SK-N-SH (cell line): ENCODE results near the gene MAPRE2. TPM values are rescaled to one million over a fixed set of nuclear protein-coding genes. Genes with fewer than 3 reads are reported as not detected.

Experiments
- CTCF ChIA-PET: fragments of 300-600, 350-600 bp; formaldehyde crosslinking; extraction: SDS; loops from one replicate; lab custom pipeline; 2021; lab: Yijun Ruan, JAX
- POLR2A ChIA-PET: fragments of 350-600 bp; sonication (Branson Sonifier 250); formaldehyde crosslinking; extraction: SDS; loops from one replicate; lab custom pipeline; 2020; ENCODE audit warnings: antibody characterized with exemption, inconsistent platforms; lab: Yijun Ruan, JAX
- DNase-seq: peaks from one replicate; pipeline ENCODE4 v3.0.0; 2012
- H2AFZ ChIP-seq: fragments of 200-600 bp; sonication (generic); 2 replicates; pipeline ENCODE4 v1.8.1; 2016; ENCODE audit warnings: antibody characterized with exemption, mild to moderate bottlenecking, low read depth
- H3F3A ChIP-seq: fragments of 200-600 bp; sonication (generic); replicated peaks from 2 replicates; pipeline ENCODE3; 2016; ENCODE audit warnings: antibody characterized with exemption, mild to moderate bottlenecking; ENCODE audit not compliant: insufficient read depth
- H3K27ac ChIP-seq, 2 experiments: fragments of 200-500 bp in 1 of 2; fragments of 200-600 bp in 1 of 2; sonication (Bioruptor generic) in 1 of 2; sonication (generic), shearing (Covaris generic) in 1 of 2; 2 replicates each; pipeline versions ENCODE4 v1.5.1 to v1.6.1; 2014 to 2016; ENCODE audit warnings: low read depth in 2 of 2, inconsistent platforms in 1 of 2, low read length in 1 of 2, mild to moderate bottlenecking in 1 of 2, mixed read lengths in 1 of 2
- H3K27me3 ChIP-seq: fragments of 200-600 bp; sonication (generic), shearing (Covaris generic); 2 replicates; pipeline ENCODE4 v1.6.1; 2016; ENCODE audit warnings: mixed run types; ENCODE audit not compliant: insufficient read depth
- H3K36me3 ChIP-seq, 2 experiments: fragments of 200-500 bp in 1 of 2; fragments of 200-600 bp in 1 of 2; sonication (Bioruptor generic) in 1 of 2; sonication (generic) in 1 of 2; replicated peaks in 1 of 2; 2 replicates each; pipeline versions ENCODE3 to v1.5.1; 2014 to 2016; ENCODE audit warnings: low read length in 1 of 2, mild to moderate bottlenecking in 1 of 2; ENCODE audit not compliant: insufficient read depth in 2 of 2, control insufficient read depth in 1 of 2
- H3K4me1 ChIP-seq, 2 experiments: fragments of 200-500 bp in 1 of 2; fragments of 200-600 bp in 1 of 2; sonication (Bioruptor generic) in 1 of 2; sonication (generic), shearing (Covaris generic) in 1 of 2; 2 replicates each; pipeline versions ENCODE4 v1.5.1 to v1.6.1; 2014 to 2016; ENCODE audit warnings: low read depth in 1 of 2, low read length in 1 of 2, mixed run types in 1 of 2; ENCODE audit not compliant: insufficient read depth in 2 of 2, control insufficient read depth in 1 of 2
- H3K4me2 ChIP-seq: fragments of 200-600 bp; sonication (generic), shearing (Covaris generic); 2 replicates; pipeline ENCODE4 v1.6.1; 2017; ENCODE audit warnings: mixed run types
- H3K4me3 ChIP-seq, 2 experiments: fragments of 200-500 bp in 1 of 2; fragments of 200-600 bp in 1 of 2; sonication (Bioruptor generic) in 1 of 2; sonication (generic), shearing (Covaris generic) in 1 of 2; 2 replicates each; pipeline versions ENCODE4 v1.5.1 to v1.8.1; 2014 to 2016; ENCODE audit warnings: low read depth in 2 of 2, inconsistent platforms in 1 of 2, low read length in 1 of 2, mild to moderate bottlenecking in 1 of 2, mixed read lengths in 1 of 2, moderate library complexity in 1 of 2
- H3K79me2 ChIP-seq: fragments of 200-600 bp; sonication (generic); 2 replicates; pipeline ENCODE4 v1.8.1; 2017; ENCODE audit warnings: mild to moderate bottlenecking; ENCODE audit not compliant: insufficient read depth
- H3K9ac ChIP-seq: fragments of 200-600 bp; sonication (generic); 2 replicates; pipeline ENCODE4 v1.6.1; 2017; ENCODE audit warnings: mixed run types
- H3K9me2 ChIP-seq: fragments of 200-600 bp; sonication (generic); 2 replicates; pipeline ENCODE4 v1.6.1; 2017; ENCODE audit warnings: mixed run types
- H3K9me3 ChIP-seq: fragments of 200-600 bp; sonication (generic); 2 replicates; pipeline ENCODE4 v1.6.1; 2017; ENCODE audit warnings: mixed run types, mild to moderate bottlenecking, moderate library complexity
- H4K20me1 ChIP-seq: fragments of 200-600 bp; sonication (generic); 2 replicates; pipeline ENCODE4 v1.6.1; 2017; ENCODE audit warnings: mild to moderate bottlenecking, mixed run types; ENCODE audit not compliant: insufficient read depth
- CHD2 ChIP-seq: fragments of 150-350 bp; IDR thresholded peaks from 2 replicates; pipeline ENCODE4 v1.6.1; 2018; ENCODE audit warnings: low read length; ENCODE audit not compliant: partially characterized antibody
- ELF1 ChIP-seq: IDR thresholded peaks from 2 replicates; pipeline ENCODE4 v1.4.0; 2012
- EP300 ChIP-seq, 2 experiments: IDR thresholded peaks; 2 replicates each; pipeline versions ENCODE4 v1.4.0 to v1.6.1; 2012; ENCODE audit warnings: borderline replicate concordance in 1 of 2, low read depth in 1 of 2, low read length in 1 of 2
- FOXJ3 ChIP-seq: sonication (generic); formaldehyde crosslinking; IDR thresholded peaks from 2 replicates; pipeline ENCODE4 v1.5.1; 2020; ENCODE audit warnings: mild to moderate bottlenecking, missing genetic modification reagents
- GABPA ChIP-seq: IDR thresholded peaks from 2 replicates; pipeline ENCODE4 v1.4.0; 2012; ENCODE audit warnings: low read depth, mild to moderate bottlenecking
- GATA2 ChIP-seq: sonication (generic); formaldehyde crosslinking; IDR thresholded peaks from 2 replicates; pipeline ENCODE4 v1.5.0; 2020; ENCODE audit warnings: mild to moderate bottlenecking, missing genetic modification reagents
- IRF3 ChIP-seq: fragments of 150-350 bp; IDR thresholded peaks from 2 replicates; pipeline ENCODE4 v1.6.1; 2016; ENCODE audit warnings: mild to moderate bottlenecking, low read depth, low read length
- JUND ChIP-seq: IDR thresholded peaks from 2 replicates; pipeline ENCODE4 v1.4.0; 2012
- MXI1 ChIP-seq: IDR thresholded peaks from 2 replicates; pipeline ENCODE4 v1.6.1; 2012; ENCODE audit warnings: mild to moderate bottlenecking, low read depth, low read length, improper control_type of control experiment
- PBX3 ChIP-seq: IDR thresholded peaks from 2 replicates; pipeline ENCODE4; 2012
- RAD21 ChIP-seq: IDR thresholded peaks from 2 replicates; pipeline ENCODE4 v1.6.1; 2012; ENCODE audit warnings: mild to moderate bottlenecking, low read length
- RXRA ChIP-seq: IDR thresholded peaks from 2 replicates; pipeline ENCODE4 v1.4.0; 2012; ENCODE audit warnings: low read depth, mild to moderate bottlenecking, borderline replicate concordance
- SIN3A ChIP-seq: IDR thresholded peaks from 2 replicates; pipeline ENCODE4 v1.6.1; 2012; ENCODE audit warnings: low read depth, mild to moderate bottlenecking, low read length, moderate library complexity, borderline replicate concordance
- TCF12 ChIP-seq: IDR thresholded peaks from 2 replicates; pipeline ENCODE4 v1.4.0; 2012
- YY1 ChIP-seq: IDR thresholded peaks from 2 replicates; pipeline ENCODE4 v1.4.0; 2012; ENCODE audit warnings: low read depth, mild to moderate bottlenecking
- WGBS: methylation state at CpG from one replicate; pipeline ENCODE4 v1.1.6; 2017; ENCODE audit warnings: low lambda C conversion rate; 5-methylcytosine and 5-hydroxymethylcytosine counted together
- polyA plus RNA-seq, 3 experiments: library from polyadenylated mRNA; depleted of rRNA; stranded (reverse); fragments of >200 nt; gene quantifications; 2 replicates each; pipeline ENCODE4 v1.2.3, GENCODE V29; 2012
- TF ChIP-seq, protein P1 (sequence below): fragments of 200-600 bp; sonication (generic); IDR thresholded peaks from 2 replicates; pipeline ENCODE4 v1.6.1; 2017; ENCODE audit warnings: antibody characterized with exemption, mild to moderate bottlenecking, moderate library complexity

MAPRE2 gene
- polyA plus RNA-seq, 1 of the 3 experiments (the other 2 are of a cell fraction): 11.5 TPM

DNA sequence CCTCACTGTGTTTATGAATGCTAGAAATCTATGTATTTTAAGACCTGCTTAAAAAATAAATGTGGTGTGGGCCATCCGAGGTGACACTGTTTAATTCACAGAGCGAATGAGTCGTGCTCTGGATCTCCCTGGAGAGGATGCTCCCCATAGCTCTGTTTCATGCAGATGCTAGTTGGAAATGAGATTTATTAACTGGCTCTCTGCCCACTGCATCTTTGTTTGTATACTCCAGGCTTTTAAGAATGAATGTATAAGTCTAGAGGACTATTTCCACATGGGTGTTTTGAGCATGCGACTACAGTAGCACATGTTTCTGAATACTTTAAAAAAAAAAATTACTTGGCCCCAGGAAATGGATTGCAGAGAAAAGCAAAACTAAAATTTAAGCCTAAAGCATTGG lies 3.9 kb downstream of the MAPRE2 start:
- peak; percentile 52 for DNase-seq
- TF ChIP-seq ELF1: no peak
- no peak for TF ChIP-seq JUND
- TF ChIP-seq TCF12: 0 out of 2 replicates have a peak, but pooled peaks have one; percentile 29
- peak; percentile 72; the same call in 1 of the 2 replicates for TF ChIP-seq MXI1
- peak in 1 of 2 experiments; percentile 55; a peak in 1 of 4 replicates for TF ChIP-seq EP300 (IDR thresholded peaks at IDR 0.05; ENCODE audit: borderline replicate concordance in 1 of 2, low read depth in 1 of 2, low read length in 1 of 2)
- TF ChIP-seq FOXJ3: no peak
- TF ChIP-seq PBX3: no peak
- 0 out of 2 replicates have a peak, but pooled peaks have one; percentile 6 for TF ChIP-seq RAD21
- no peaks in the 10 kb centered on the region for H3F3A ChIP-seq
- no peaks in the 10 kb centered on the region for H3K27me3 ChIP-seq
- no peak overlapping the region for H3K9ac ChIP-seq
- peak overlapping the region; percentile 19 to 55; a peak in 2 of 4 replicates for H3K27ac ChIP-seq
- H3K4me3 ChIP-seq: no peak overlapping the region
- CTCF ChIA-PET: interaction anchor here (1.8 to 2.5 kb wide), 3 partner anchors 19 to 99 kb away, joined by 4 to 9 read pairs (median 6); no protein-coding TSS in a partner anchor
- peaks cover 37% of the 10 kb centered on the region for H3K79me2 ChIP-seq
- H3K9me2 ChIP-seq: no peaks in the 10 kb centered on the region
- POLR2A ChIA-PET: interaction anchor here (0.6 kb wide), 1 partner anchor 824 kb away, joined by 3 read pairs; no protein-coding TSS in a partner anchor
- H3K4me2 ChIP-seq: peak overlapping the region; percentile 17
- H2AFZ ChIP-seq: no peak overlapping the region
- WGBS: 55% methylated on average over 4 of the region's 4 CpGs
- H3K36me3 ChIP-seq: no peaks in the 10 kb centered on the region
- H3K9me3 ChIP-seq: no peaks in the 10 kb centered on the region
- H3K4me1 ChIP-seq: peaks cover 20 to 27% of the 10 kb centered on the region in 2 experiments; a peak in 3 of 4 replicates
- H4K20me1 ChIP-seq: no peaks in the 10 kb centered on the region

GRCh38 chr18:35045806-35046205 lies 4.6 kb downstream of the MAPRE2 start:
- DNase-seq: no peak
- H3K27me3 ChIP-seq: no peaks in the 10 kb centered on the region
- H3K4me2 ChIP-seq: 0 out of 2 replicates have a peak overlapping the region, but pooled peaks have one; percentile 17

More at GRCh38 chr18:35045806-35046205, 4.6 kb downstream of the MAPRE2 start:
- TF ChIP-seq JUND: no peak
- TF ChIP-seq, protein P1, sequence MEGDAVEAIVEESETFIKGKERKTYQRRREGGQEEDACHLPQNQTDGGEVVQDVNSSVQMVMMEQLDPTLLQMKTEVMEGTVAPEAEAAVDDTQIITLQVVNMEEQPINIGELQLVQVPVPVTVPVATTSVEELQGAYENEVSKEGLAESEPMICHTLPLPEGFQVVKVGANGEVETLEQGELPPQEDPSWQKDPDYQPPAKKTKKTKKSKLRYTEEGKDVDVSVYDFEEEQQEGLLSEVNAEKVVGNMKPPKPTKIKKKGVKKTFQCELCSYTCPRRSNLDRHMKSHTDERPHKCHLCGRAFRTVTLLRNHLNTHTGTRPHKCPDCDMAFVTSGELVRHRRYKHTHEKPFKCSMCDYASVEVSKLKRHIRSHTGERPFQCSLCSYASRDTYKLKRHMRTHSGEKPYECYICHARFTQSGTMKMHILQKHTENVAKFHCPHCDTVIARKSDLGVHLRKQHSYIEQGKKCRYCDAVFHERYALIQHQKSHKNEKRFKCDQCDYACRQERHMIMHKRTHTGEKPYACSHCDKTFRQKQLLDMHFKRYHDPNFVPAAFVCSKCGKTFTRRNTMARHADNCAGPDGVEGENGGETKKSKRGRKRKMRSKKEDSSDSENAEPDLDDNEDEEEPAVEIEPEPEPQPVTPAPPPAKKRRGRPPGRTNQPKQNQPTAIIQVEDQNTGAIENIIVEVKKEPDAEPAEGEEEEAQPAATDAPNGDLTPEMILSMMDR: no peak
- TF ChIP-seq MXI1: no peak
- TF ChIP-seq GABPA: no peak
- no peak for TF ChIP-seq GATA2
- no peak for TF ChIP-seq RXRA
- no peak for TF ChIP-seq YY1
- TF ChIP-seq CHD2: no peak
- TF ChIP-seq RAD21: no peak
- TF ChIP-seq IRF3: no peak
- TF ChIP-seq SIN3A: no peak
- TF ChIP-seq TCF12: no peak
- no peak overlapping the region for H2AFZ ChIP-seq
- H3K27ac ChIP-seq: peak overlapping the region in 1 of 2 experiments; percentile 44; a peak in 1 of 4 replicates
- no peaks in the 10 kb centered on the region for H4K20me1 ChIP-seq
- 95% methylated on average over 2 of the region's 2 CpGs for WGBS
- H3F3A ChIP-seq: no peaks in the 10 kb centered on the region
- peaks cover 41% of the 10 kb centered on the region for H3K79me2 ChIP-seq
- CTCF ChIA-PET: interaction anchor here (1.8 to 2.5 kb wide), 3 partner anchors 20 to 98 kb away, joined by 4 to 9 read pairs (median 6); no protein-coding TSS in a partner anchor
- no peaks in the 10 kb centered on the region for H3K36me3 ChIP-seq
- H3K9me2 ChIP-seq: no peaks in the 10 kb centered on the region
- POLR2A ChIA-PET: no interaction called here
- H3K4me1 ChIP-seq: peaks cover 18 to 27% of the 10 kb centered on the region in 2 experiments; a peak in 3 of 4 replicates
- no peaks in the 10 kb centered on the region for H3K9me3 ChIP-seq
- no peak overlapping the region for H3K4me3 ChIP-seq
- no peak overlapping the region for H3K9ac ChIP-seq
